Measurements from ENCODE around the gene COX5A. TPM values are rescaled to one million over a fixed set of nuclear protein-coding genes. Genes with fewer than 3 reads are reported as not detected.
A peak's percentile ranks its signal among the peaks of the same experiment; 100 is the strongest.
"Not testable (repeated sequence)": the region's sequence is repeated elsewhere in the genome, so short reads cannot be mapped to it uniquely, and the experiment has no call there.

Gene COX5A
- total RNA-seq, 1 experiment from 2014 or later: 124 TPM

DNA sequence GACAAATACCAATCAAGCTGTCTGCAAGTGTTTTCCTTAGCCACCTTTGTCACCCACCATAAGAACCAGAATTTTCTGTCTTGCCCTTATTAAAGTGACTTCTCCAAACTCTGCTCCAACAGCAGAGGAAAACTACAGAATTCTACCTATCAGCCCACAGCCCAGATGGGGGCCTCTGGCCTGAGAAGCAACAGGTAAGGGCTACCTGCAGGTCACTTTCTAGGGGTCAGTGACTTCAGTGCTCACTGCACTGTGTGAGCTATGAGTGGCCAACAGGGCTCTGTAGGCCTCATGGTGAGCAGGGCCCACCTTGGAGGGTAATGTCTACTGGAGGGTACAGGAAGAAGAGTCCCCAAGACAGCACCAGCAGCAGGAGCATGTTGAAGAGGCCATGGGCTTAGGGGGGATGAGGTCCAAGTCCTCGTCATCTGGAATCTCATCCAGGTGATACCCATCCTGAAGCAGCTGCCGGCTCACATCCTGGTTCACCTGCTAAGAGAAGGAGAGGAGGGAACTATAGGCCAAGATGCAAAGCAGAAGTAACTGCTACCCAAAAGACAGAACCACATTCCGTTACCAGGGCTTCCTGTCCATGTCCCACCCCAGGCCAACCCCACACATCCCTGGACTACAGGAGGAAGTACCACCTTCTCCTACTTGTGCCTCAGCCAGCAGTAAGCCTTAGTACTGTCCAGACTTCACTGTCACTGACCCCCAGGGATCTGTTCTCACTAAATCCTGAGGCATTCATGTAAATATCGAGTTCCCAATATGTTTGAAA lies 35.4 kb downstream of the COX5A start:
- no peak for DNase-seq (ENCODE audit: low spot score)

DNA sequence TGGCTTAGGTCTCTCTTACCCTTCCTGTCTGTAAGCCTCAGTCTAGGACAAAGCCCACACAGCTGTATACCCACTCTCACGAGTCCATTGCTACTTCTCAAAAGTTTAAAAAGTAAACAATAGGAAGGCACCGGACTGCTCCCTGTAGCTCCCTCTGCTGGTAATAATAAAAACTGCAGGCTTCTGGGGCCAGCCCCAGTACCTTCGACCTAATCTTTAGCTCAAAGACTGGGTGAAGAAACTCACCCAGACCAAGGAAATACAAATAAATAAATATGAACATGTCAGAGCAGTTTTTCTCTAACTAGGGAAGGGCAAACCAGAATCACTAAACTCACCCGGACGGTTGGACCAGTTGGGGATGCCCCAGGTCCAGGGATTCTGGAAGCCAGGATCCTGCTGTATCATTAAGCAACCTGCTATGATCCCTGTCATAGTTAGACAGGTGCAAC lies 36.2 kb downstream of the COX5A start:
- peak; percentile 38 for DNase-seq (ENCODE audit: low spot score)

DNA sequence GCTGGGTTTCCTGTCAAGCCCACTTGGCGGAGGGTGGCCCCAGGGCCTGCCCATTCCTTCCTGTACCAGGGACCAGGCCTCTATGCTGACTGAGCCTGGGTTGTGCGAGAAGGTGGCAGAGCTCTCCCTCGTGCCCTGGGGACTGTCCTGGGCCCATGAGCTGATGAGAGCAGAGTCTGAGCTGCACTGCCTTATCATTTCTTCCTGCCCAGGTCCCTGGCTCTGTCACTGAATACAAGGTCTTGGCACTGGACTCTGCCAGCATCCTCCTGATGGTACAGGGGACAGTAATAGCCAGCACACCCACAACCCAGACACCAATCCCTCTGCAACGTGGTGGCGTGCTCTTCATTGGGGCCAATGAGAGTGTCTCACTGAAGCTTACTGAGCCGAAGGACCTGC lies 40.6 kb downstream of the COX5A start:
- DNase-seq (ENCODE audit: low spot score): no peak

DNA sequence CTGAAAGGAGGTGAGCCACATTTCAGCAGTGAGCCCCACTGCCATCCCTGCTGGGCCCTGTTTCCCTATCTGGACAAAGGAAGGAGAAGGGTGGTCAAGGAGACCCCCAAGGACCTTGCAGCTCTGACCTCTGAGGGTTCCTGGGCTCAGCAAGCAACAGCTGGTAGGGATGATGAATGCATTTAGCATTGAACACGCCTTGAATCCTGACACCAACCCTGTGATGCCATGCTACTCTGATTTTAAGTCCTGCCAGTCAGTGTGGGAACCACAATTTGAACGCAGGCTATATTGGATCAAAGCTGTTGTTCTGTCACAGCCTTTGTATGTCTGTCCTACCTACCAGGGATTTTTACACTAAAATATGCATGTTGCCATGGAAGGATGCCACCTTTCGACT lies 41.6 kb downstream of the COX5A start:
- no peak for DNase-seq (ENCODE audit: low spot score)

DNA sequence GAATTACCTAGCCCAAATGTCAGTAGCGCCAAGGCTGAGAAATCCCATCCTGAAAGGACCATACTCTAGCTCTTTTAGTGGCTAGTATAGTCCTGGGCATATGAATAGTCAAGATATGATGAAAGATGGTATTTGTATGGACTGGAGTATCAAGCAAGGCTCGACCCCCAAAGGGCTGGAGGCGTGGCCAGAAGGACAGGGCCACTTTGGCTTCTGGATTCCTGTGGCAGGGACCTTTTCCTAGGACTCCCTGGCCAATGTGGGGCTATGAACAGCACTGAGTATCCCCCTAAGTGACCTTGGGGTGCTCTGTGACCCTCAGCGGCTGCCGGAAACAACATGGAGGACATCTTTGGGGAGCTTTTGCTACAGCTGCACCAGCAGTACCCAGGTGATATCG lies 42.0 kb downstream of the COX5A start:
- DNase-seq (ENCODE audit: low spot score): no peak

DNA sequence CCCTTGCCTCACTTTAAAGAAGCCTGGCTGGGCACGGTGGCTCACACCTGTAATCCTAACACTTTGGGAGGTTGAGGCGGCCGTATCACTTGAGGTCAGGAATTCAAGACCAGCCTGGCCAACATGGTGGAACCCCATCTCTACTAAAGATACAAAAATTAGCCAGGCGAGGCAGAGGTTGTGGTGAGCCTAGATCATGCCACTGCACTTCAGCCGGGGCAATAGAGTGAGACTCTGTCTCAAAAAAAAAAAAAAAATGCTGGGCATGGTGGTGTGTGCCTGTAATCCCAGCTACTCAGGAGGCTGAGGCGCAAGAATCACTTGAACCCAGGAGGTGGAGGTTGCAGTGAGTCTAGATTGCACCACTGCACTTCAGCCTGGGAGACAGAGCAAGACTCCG lies 43.5 kb downstream of the COX5A start:
- not testable (repeated sequence) for DNase-seq (ENCODE audit: low spot score)

DNA sequence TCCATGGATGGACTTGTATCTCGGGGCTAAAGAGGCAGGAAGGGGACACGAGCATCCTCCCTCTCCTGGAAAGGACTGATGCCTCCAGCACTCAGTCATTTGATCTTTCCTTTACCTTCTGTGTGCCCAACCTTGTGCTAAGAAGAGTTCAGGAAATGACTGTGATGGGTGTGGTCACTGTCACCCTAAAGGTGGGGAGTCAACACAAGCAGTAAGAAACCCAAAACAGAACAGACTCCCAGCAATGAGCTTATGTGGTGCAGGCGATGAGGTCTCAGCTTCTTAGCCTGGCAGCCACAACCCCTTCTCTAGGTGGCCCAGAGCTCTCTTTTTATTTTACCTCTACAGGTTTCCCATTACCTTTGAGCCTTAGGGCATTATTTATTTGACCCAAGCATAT lies 44.2 kb downstream of the COX5A start:
- DNase-seq (ENCODE audit: low spot score): no peak

DNA sequence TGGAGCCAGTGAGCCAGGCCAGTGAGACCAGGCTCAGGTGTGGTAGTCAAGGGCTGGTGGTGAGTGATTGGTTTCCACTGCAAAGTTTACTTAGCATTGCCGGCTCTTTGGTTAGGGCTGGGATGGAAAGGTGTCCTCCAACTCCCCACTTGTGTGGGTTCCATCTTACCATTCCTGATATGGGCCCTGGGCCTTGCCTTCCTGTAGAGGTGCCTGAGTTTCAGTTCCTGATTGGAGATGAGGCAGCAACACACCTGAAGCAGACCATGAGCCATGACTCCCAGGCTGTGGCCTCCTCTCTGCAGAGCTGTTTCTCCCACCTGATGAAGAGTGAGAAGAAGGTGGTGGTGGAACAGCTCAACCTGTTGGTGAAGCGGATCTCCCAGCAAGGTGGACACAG lies 44.9 kb downstream of the COX5A start:
- no peak for DNase-seq (ENCODE audit: low spot score)

DNA sequence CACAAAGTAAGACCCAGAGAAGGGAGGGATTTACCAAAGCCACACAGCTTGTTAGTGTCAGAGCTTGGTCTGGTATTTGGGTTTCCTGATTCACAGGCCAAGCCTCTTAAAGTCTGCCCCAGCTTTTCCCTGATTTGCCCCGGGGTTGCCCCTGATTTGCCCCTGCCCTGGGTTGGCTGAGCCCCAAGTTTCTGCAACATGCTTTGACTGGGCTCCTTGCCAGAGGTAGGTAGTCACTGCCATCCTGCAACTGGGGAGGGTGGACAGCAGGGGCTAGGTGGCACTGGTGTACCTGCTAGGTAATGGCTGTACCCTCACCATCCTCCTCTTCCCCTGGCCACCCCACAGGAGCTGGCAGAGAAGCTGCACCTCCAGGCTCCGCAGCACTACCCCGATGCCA lies 45.6 kb downstream of the COX5A start:
- DNase-seq (ENCODE audit: low spot score): no peak

DNA sequence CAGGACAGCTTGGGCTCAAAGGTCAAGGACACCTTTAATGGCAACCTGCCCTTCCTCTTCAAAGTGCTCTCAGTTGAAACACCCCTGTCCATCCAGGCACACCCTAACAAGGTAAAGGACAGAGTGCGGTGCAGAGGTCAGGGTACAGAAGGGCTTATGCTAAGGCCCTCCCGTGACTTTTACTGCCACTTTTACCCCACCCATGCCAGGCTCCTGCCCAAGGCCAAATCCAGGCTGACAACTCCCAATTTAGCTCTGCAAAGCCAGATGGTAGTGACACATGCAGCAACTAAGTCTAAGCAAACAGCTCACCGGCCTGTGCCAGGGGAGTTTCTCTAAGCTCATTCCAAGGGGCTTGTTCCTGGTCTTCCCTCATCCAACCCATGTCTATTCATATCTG lies 46.4 kb downstream of the COX5A start:
- DNase-seq (ENCODE audit: low spot score): no peak

DNA sequence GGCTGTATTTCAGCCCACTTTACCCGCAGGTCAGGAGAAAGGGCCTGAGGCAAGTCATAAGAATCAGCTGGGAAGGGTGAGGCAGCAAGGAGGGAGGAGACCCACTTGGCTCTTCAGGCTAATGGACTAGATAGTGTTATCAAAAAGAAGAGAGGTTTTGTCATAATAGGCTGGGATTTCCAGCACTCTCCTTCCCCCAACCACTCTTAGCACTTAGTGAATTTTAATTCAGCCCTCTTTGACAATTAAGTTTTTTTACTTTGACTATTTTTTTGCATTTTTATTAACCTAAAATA lies 47.3 kb downstream of the COX5A start:
- no peak for DNase-seq (ENCODE audit: low spot score)

DNA sequence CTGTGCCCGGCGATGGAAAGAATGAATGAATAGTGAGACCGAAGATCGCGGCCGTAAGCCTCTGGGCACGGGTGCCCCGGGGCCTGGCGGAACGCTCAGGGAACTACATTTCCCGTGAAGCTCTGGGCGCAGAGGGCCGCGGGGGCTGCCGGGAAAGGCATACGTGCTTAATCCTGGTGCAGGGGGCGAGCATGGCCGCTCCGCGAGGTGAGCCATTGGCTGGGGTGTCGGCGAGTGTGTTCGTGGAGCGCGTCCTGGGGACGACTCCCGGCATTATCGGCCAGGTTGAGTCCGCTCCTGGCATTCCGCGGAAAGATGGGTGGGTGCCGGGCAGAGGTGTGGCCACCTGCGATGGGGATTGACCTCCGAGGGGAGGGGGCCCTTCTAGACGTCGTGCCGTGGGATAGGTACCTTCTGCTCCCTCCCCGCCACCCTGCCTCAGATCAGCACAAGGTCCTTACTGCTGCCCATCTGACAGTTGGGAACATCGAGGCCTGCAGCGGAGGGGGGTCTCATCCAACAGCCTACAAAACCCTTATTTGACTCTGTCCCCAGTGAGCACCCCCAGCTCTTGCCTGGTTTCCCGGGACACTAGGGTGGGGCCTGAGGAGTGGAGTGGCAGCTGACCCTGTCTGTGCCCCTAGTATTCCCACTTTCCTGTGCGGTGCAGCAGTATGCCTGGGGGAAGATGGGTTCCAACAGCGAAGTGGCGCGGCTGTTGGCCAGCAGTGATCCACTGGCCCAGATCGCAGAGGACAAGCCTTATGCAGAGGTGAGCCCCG lies 47.8 kb downstream of the COX5A start, which contains the start of gene MPI:
Gene MPI (plus strand): TSS at position 160 of the 782 bp plus-strand sequence. CDS start 32 bp downstream, at position 192.
- peak; percentile 51 for DNase-seq (ENCODE audit: low spot score)

DNA sequence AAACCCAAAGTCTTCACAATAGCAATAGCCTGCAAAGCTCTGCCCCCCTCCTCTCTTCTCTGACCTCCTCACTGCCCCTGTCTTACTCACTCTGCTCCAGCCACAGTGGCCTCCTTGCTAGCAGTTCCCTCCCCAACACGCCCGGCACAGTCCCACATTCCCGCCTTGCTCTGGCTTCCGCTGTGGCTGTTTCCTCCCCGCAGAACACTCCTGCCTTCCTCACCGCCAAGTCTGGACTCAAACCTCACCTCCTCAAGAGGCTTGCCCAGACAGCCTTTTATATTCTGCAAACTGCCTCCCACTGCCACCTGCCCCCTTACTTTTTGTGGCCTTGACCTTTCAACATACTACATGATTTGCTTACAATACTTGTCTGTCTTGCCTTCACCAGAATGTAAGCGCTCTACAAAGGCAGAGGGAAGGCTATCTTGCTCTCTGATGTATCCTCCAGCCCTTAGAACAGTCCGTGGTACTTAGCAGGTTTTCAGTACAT lies 48.4 kb downstream of the COX5A start:
- DNase-seq (ENCODE audit: low spot score): no peak

DNA sequence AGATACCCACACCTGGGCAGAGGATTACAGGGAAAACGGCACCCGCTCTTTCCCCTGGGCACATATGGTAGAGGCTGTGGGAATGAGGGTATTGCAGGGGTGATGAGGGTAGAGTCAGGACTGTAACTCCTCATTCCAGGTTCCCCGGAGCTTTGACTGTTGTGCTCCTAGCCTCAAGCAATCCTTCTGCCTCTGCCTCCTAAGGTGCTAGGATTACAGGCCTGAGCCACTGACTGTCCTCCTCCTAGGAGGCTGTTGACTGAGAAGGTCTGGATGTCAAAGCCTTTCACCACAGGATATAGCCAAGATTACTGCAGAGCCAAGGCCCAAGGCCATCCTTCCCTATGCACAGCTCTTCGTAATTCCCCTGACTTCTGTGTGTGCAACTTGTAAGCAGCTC lies 49.2 kb downstream of the COX5A start:
- DNase-seq (ENCODE audit: low spot score): no peak

DNA sequence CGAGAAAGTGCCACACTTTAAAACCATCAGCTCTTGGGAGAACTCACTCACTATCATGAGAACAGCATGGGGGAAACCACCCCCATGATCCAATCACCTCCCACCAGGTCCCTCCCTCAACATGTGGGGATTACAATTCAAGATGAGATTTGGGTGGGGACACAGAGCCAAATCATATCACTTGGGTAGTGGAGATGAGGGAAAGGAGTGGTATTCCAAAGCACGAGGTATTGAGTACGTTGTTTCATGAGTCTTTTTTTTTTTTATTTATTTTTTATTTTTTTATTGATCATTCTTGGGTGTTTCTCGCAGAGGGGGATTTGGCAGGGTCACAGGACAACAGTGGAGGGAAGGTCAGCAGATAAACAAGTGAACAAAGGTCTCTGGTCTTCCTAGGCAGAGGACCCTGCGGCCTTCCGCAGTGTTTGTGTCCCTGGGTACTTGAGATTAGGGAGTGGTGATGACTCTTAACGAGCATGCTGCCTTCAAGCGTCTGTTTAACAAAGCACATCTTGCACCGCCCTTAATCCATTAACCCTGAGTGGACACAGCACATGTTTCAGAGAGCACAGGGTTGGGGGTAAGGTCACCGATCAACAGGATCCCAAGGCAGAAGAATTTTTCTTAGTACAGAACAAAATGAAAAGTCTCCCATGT lies 50.2 kb downstream of the COX5A start:
- not testable (repeated sequence) for DNase-seq (ENCODE audit: low spot score)

DNA sequence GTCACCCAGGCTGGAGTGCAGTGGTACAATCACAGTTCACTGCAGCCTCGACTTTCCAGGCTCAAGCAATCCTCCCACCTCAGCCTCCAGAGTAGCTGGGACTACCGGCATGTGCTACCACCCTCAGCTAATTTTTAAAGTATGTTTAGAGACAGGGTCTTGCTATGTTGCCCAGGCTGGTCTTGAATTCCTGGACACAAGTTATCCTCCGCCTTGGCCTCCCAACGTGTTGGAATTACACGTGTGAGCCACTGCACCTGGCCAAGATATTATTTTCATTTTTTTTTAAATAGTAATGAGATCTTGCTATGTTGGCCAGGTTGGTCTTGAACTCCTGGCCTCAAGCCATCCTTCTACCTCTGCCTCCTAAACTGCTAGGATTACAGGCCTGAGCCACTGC lies 52.4 kb downstream of the COX5A start:
- DNase-seq (ENCODE audit: low spot score): no peak

DNA sequence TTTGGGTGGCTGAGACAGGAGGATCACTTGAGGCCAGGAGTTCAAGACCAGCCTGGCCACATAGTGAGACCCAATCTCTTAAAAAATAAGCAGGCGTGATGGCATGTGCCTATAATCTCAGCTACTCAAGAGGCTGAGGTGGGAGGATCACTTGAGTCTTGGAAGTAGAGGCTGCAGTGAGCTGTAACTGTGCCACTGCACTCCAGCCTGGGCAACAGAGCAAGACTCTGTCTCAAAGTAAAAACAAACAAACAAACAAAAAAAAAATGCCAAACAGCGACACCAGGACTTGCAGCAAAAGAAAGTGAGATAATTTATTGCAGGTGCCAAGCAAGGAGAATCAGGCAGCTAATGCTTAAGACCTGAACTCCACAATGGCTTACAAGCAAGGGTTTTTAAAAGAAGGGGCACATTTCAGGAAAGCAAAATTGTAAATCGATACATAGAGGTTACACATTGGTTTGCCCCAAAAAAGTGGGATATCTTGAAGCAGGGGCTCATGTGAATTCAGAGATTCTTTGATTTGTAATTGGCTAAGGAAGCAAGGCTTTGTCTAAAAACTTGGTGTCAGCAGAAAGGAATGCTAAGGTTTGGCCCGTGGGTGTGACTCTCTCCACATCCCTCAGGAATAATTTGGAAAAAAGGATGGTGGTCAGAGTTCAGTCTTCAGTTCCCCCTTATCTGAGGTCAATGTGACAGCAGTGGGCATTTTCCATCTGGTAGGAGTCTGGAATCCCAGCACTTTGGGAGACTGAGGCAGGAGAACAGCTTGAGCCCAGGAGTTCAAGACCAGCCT lies 53.2 kb downstream of the COX5A start:
- DNase-seq (ENCODE audit: low spot score): peak; percentile 38

DNA sequence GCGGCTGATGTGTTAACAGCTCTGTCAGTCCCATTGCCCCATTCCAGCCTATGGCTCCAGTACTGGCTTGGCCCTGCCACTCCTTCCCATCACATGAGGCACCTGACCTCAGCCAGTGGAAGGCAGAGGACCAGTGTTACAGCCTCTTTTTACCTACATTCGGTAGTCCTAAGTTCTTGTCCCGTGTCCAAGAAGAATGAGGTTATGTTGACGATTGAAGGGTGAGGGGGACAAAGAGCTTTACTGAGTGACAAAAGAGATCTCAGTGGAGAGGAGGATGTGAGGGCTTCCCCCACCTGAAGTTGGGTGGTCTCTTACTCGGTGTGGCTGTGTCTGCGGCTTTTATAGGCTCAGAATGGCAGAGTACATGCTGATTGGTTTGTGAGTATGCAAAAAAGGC lies 55.3 kb downstream of the COX5A start:
- no peak for DNase-seq (ENCODE audit: low spot score)

DNA sequence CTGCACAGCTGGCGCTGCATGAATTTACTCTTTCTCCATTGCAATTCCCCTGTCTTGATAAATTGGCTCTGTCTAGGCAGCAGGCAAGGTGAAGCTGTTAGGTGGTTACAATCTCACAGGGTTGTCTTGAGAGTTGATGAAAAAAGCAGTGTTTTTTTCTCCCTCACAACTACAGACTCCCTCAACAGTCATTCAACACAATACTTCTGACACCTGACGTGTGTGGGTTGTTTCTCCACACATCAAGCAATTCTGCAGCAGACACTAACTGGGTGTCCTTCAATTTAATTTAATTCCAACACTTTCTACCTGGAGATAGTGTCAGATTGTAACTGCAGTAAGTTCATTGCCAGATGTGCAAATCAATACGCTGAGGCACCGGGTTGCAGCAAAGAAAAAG lies 59.6 kb downstream of the COX5A start:
- DNase-seq (ENCODE audit: low spot score): no peak

DNA sequence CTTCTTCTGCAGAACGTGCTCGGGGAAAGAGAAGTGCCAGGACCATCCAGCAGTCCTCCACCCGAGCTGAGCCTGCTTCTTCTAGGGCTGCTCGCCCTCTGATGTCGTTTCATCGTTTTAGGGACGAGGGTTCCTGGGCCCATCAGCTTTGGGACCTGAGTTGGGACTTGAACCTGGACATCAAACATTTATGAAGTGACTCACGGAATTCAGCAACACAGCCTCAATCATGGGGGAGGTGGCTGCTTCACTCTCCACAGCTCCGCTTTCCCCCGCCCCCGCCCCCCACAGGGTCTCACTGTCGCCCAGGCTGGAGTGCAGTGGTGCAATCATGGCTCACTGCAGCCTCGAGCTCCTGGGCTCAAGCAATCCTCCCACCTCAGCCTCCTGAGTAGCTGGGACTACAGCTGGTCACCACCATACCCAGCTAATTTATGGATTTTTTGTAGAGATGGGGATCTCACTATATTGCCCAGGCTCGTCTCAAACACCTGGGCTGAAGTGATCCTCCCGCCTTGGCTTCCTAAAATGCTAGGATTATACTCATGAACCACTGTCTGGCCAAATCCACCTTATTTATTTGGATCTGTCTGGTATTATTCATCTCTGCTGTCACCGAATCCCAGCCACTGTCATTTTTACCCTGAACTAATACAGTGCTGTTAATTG lies 64.0 kb downstream of the COX5A start:
- no peak for DNase-seq (ENCODE audit: low spot score)
